ENCODE data around the gene C12orf42. TPM values are rescaled to one million over a fixed set of nuclear protein-coding genes. Genes with fewer than 3 reads are reported as not detected.

The C12orf42 gene
- total and polyA plus RNA-seq, 9 donors: not detected

DNA sequence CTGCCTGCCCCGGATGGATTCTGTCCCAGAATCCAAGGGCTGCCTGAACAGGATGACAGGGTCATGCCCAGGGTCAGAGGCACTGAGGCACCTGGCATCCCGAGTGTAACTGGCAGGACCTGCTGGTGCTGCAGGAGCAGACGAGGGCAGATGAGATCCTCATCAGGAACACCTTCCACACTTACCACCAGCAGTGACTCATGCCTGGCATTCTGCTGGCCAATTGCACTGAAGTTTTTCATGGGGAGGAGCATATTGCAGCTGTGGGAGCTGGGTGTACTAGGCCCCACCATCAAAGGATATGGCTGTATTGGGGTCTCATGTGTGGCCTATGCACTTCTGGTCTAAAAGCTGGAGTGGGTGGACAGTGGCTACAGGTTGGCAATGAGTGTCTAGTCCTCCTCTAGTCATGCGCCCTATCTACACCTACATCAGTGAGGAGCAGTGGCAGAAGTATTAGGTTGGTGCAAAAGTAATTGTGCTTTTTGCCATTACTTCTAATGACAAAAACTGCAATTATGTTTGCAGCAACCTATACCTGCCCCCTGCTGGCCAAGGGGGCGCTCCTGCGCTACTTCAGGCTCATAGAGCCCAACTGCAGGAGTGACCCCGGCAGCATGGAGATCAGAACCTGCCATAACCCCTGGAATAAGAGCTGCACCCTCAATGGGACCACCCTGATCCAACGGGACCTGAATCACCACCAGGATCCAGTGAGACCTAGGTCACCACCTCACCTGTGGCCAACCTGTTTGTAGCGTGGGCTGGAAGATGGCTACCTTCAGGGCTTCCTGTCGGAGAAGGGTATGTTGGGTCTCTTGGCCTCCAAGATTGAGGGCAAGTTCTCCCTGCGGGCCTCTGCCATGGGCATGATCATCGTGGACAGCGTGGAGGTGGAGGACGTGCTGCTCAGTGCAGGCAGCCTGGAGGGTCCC is 8.0 kb upstream of the C12orf42 start:
- intact Hi-C loops (cut with DNase I): no loop called here
- WGBS, 3 donors: 82 to 84% (median 84%) methylated on average over 14 of the region's 14 CpGs
- no peaks in the 10 kb centered on the region for H3K36me3 ChIP-seq

GRCh38 chr12:103501447-103501846 is 5.7 kb upstream of the C12orf42 start:
- no peaks in the 10 kb centered on the region for H3K27me3 ChIP-seq
- H3K36me3 ChIP-seq: no peaks in the 10 kb centered on the region
- H3K9me3 ChIP-seq: no peaks in the 10 kb centered on the region
- TF ChIP-seq, protein P1, sequence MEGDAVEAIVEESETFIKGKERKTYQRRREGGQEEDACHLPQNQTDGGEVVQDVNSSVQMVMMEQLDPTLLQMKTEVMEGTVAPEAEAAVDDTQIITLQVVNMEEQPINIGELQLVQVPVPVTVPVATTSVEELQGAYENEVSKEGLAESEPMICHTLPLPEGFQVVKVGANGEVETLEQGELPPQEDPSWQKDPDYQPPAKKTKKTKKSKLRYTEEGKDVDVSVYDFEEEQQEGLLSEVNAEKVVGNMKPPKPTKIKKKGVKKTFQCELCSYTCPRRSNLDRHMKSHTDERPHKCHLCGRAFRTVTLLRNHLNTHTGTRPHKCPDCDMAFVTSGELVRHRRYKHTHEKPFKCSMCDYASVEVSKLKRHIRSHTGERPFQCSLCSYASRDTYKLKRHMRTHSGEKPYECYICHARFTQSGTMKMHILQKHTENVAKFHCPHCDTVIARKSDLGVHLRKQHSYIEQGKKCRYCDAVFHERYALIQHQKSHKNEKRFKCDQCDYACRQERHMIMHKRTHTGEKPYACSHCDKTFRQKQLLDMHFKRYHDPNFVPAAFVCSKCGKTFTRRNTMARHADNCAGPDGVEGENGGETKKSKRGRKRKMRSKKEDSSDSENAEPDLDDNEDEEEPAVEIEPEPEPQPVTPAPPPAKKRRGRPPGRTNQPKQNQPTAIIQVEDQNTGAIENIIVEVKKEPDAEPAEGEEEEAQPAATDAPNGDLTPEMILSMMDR (IDR thresholded peaks at IDR 0.05): no peak
- TF ChIP-seq POLR2A (IDR thresholded peaks at IDR 0.05) (no peak), EP300 (IDR thresholded peaks at IDR 0.05) (no peak)
- no peak overlapping the region for H3K4me3 ChIP-seq
- intact Hi-C loops (cut with DNase I): no loop called here
- no peak overlapping the region for H3K27ac ChIP-seq
- H3K4me1 ChIP-seq (ENCODE audit: insufficient read depth): no peaks in the 10 kb centered on the region
- DNase-seq: no peak
- 64 to 73% (median 72%) methylated on average over 5 of the region's 5 CpGs for WGBS, 3 donors

More for the DNA sequence above, 8.0 kb upstream of the C12orf42 start:
- TF ChIP-seq, protein P1 (IDR thresholded peaks at IDR 0.05): no peak
- no peak for TF ChIP-seq EP300 (IDR thresholded peaks at IDR 0.05)
- no peak for TF ChIP-seq POLR2A (IDR thresholded peaks at IDR 0.05)
- Histone ChIP-seq H3K27me3 (no peaks in the 10 kb centered on the region), H3K27ac (no peak overlapping the region), H3K4me1 (ENCODE audit: insufficient read depth) (no peaks in the 10 kb centered on the region), H3K9me3 (no peaks in the 10 kb centered on the region), H3K4me3 (no peak overlapping the region)
- no peak for DNase-seq

DNA sequence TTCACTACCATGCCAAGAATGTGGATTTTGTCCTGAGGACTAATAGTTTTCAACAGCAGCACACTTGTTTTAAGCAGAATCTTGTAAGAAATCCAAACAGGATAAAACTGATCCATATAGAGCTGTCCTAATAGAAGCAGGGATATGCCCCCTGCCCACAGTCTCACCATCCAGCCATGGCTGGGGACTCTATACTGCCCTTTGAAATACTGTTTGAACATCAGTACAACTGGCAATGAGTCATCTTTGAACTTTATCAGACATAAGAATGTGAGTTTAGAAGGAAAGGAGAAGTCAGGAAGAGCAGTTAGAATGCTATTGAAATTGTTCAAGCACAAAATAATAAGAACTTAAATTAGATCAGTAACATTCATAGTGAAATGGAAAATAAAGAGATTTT is 3.8 kb upstream of the C12orf42 start:
- TF ChIP-seq POLR2A (IDR thresholded peaks at IDR 0.05) (no peak), EP300 (IDR thresholded peaks at IDR 0.05) (no peak)
- TF ChIP-seq, protein P1 (IDR thresholded peaks at IDR 0.05): no peak
- no peaks in the 10 kb centered on the region for H3K36me3 ChIP-seq
- H3K4me1 ChIP-seq (ENCODE audit: insufficient read depth): no peaks in the 10 kb centered on the region
- intact Hi-C loops (cut with DNase I): no loop called here
- DNase-seq: no peak
- no peaks in the 10 kb centered on the region for H3K27me3 ChIP-seq
- no peak overlapping the region for H3K4me3 ChIP-seq
- no peak overlapping the region for H3K27ac ChIP-seq
- no peaks in the 10 kb centered on the region for H3K9me3 ChIP-seq

DNA sequence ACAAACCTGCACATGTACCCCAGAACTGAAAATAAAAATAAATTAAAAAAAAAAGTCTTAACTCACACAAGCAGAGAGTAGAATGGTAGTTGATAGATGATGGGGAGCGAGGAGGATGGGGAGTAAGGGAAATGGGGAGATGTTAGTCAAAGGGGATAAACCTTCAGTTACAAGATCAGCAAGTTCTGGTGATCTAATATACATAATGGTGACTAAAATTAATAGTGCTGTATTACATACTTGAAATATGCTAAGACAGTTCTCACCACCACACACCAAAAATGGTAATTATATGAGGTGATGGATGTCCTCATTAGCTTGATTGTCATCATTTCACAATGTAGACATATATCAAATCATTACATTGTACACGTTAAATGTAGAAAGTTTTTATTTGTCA is 3.2 kb upstream of the C12orf42 start:
- H3K27me3 ChIP-seq: no peaks in the 10 kb centered on the region
- H3K9me3 ChIP-seq: no peaks in the 10 kb centered on the region
- H3K4me3 ChIP-seq: no peak overlapping the region
- no peaks in the 10 kb centered on the region for H3K36me3 ChIP-seq
- 78 to 91% (median 78%) methylated on average over 2 of the region's 2 CpGs for WGBS, 3 donors
- intact Hi-C loops (cut with DNase I): no loop called here
- DNase-seq: no peak
- no peak overlapping the region for H3K27ac ChIP-seq
- no peaks in the 10 kb centered on the region for H3K4me1 ChIP-seq (ENCODE audit: insufficient read depth)
- no peak for TF ChIP-seq POLR2A (IDR thresholded peaks at IDR 0.05)
- TF ChIP-seq, protein P1 (IDR thresholded peaks at IDR 0.05): no peak
- no peak for TF ChIP-seq EP300 (IDR thresholded peaks at IDR 0.05)
